Gastrocnemius medialis (tissue), 4 donors: Measurements from ENCODE around the gene THSD4.

Experiments
- CTCF ChIP-seq, 5 experiments: fragments of 450-650 bp in 3 of 5; fragments of 200-600 bp in 2 of 5; sonication (generic) in 2 of 5; IDR thresholded peaks in 4 of 5; conservative IDR thresholded peaks in 1 of 5; 1 replicate in 4 of 5; 2 replicates in 1 of 5; pipeline ENCODE4 v1.5.1; 2016 to 2019; ENCODE audit warnings: antibody characterized with exemption in 5 of 5, mild to moderate bottlenecking in 3 of 5, moderate library complexity in 3 of 5
- POLR2A ChIP-seq, 2 donors: fragments of 450-650 bp; IDR thresholded peaks; one replicate each; pipeline ENCODE4 v1.6.1; 2017; ENCODE audit warnings: antibody characterized with exemption in 2 of 2, mild to moderate bottlenecking in 2 of 2, moderate library complexity in 2 of 2

GRCh38 chr15:71349736-71350526, 234.7 kb downstream of the THSD4 start:
- TF ChIP-seq CTCF (IDR thresholded peaks at IDR 0.05 in 4 of 5, conservative IDR thresholded peaks at IDR 0.05 in 1 of 5), result no peak
- no peak for TF ChIP-seq POLR2A (IDR thresholded peaks at IDR 0.05)
